NCI-H460 (cell line): ENCODE measurements around the gene XRN1. TPM values are rescaled to one million over a fixed set of nuclear protein-coding genes. Genes with fewer than 3 reads are reported as not detected.
"Not testable (repeated sequence)": the region's sequence is repeated elsewhere in the genome, so short reads cannot be mapped to it uniquely, and the experiment has no call there.

Experiments used
- DNase-seq: peaks from one replicate; pipeline ENCODE4 v3.0.0-alpha.2; 2016; ENCODE audit warnings: low read depth; ENCODE audit errors: extremely low read depth
- total RNA-seq: library from RNA; depleted of rRNA; stranded (reverse); fragments of >200 nt; shearing (Covaris generic); gene quantifications from 2 replicates; pipeline ENCODE4 v1.2.3, GENCODE V29; 2014

XRN1 gene
- total RNA-seq, 1 experiment from 2014 or later = 18.5 TPM

DNA sequence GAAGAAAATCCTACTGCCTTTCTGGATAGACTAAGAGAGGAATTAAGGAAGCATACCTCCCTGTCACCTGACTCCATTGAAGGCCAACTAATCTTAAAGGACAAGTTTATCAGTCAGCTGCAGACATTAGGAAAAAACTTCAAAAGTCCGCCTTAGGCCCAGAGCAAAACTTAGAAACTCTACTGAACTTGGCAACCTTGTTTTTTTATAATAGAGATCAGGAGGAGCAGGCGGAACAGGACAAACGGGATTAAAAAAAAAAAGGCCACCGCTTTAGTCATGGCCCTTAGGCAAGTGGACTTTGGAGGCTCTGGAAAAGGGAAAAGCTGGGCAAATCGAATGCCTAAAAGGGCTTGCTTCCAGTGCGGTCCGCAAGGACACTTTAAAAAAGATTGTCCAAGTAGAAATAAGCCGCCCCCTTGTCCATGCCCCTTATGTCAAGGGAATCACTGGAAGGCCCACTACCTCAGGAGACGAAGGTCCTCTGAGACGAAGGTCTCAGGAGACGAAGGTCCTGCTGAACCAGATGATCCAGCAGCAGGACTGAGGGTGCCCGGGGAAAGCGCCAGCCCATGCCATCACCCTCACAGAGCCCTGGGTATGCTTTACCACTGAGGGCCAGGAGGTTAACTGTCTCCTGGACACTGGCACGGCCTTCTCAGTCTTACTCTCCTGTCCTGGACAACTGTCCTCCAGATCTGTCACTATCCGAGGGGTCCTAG, 8.2 kb downstream of the XRN1 start:
- DNase-seq = not testable (repeated sequence)

DNA sequence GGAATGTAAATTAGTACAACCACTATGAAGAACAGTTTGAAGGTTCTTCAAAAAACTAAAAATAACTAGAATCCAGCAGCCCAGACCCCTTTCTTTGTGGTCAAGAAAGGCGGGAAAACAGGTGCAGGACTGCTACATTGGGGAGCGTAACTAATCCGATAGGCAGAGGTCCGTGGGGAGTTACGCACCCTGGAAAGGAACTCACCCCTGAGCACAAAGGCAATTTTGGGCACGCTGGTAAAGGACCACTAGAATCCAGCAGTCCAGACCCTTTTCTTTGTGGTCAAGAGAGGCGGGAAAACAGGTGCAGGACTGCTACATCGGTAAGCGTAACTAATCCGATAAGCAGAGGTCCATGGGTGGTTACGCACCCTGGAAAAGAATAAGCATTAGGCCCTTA, 9.7 kb downstream of the XRN1 start:
- not testable (repeated sequence) for DNase-seq

DNA sequence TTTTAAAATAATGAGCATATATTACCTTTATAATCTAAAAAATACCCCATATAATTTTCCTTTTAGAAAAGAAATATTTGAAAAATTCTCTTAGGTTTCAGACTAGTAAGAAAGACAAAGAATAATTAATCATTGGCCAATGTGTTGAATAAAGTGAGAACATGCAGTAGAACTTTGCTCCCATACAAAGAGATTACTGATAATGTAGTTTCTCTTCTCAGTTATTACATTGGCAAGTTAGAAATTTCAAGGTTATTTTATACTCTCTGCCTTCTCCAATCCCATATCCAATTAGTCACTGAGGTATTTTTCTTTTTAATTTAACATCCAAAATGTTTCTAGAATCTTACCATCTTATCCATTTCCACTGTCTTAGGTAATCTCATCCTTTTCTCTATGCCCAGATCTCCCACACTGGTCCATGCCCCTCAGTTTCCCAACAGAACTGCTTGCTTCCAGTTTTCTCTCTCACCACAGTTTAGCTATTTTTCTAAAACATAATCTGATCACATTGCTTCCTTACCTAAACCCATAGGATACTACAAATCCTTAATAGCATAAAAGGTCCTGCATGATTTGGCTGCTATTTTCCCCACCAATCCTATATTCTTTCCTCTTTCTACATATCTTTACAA, 10.8 kb downstream of the XRN1 start:
- DNase-seq = no peak

DNA sequence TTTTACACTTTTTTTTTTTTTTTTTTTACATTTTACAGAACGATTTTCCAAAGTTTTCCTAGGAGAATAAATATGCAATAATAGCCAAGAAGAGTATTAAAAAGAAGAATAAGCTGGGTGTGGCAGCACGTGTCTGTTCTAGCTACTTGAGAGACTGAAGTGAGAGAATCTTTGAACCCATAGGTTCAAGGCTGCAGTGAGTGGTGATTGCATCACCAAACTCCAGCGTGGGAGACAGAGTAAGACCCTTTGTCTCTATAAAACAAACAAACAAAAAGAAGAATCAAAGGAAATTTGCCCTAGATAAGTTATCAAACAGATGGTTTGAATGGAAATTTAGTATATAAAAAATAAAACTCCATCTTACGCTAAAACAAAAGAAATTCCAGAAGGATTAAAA, 13.3 kb downstream of the XRN1 start:
- DNase-seq = no peak

DNA sequence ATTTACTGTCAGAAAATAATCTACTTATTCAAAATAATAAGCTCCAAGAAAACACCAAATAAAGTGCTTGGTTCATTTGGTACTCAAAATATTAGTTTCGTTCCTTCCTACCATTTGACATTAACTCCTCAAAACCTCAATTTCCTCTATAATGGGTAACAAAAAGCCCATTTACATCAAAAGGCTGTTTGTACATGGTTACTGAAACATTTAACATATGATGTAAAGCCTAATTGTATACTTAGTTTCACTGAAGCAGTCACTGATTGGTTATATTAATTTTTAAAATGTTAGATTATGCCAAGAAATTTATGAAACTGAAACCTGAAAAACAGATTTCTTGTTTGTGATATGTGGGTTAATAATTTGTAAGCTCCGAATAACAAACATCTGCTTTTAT, 14.7 kb downstream of the XRN1 start:
- no peak for DNase-seq

DNA sequence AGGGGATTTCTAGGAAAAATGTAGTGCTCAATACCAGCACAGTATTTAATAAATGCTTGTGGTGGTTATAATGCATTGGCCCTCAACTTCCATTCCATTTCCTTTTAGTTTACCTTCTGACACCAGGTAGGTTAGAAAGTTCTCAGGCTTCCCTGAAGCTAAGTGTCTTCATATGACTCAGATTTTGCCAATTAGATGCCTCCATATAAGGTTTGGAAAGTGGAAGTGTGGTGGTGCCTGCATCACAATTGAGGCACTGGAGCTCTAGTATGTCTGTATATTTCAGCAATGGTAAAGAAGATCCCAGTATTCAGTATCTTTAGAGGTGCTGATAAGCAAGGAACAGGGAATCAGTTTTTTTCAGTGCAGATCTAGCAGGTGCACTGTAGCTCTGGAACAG, 18.3 kb downstream of the XRN1 start:
- DNase-seq = no peak

DNA sequence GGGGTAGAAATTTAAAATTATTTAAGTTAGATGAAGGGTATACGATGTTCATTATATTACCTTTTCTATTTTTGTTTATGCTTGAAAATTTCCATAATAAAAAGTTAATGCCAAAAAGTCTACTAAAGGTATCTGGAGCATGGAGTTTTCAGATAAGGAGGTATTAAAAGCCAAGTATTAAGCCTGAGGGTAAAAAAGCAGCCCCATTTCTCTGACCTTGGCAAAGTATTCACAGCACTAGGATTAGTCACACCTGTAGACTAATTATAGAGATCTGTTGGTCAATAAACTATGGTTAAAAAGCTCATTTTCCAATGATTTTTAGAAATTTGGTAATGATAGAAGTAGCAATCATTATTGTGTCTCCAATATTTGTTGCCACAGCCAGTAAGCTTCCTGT, 23.1 kb downstream of the XRN1 start:
- no peak for DNase-seq

DNA sequence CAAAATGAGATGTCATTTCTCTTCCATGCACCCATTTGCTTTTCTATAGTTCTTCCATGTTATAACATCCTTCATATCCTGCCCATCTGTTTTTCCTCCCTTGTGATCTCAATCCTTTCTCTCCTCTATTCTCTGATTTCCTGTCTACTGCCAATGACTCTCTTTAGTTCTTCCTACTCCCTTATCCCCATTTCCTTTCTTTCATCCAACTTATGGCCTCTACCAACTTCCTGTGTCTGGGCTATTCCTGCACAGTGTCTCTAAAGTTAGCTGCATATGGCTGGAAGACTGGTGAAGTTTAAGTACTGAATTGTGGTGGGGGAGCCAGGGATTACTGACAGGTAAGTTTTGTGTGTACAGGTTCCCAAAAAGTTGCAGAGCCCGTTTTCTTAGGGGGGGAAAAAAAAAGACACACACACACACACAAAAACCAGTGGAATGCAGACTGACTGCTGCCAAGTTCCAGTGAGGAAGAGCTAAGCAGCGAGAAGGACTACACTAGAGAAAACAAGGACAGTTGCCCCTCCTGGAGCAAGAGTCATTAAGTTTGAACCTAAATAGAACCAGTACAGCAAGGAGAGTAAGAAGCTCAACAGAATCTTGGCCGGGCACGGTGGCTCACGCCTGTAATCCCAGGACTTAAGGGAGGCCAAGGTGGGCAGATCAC, 28.8 kb downstream of the XRN1 start:
- DNase-seq = no peak

DNA sequence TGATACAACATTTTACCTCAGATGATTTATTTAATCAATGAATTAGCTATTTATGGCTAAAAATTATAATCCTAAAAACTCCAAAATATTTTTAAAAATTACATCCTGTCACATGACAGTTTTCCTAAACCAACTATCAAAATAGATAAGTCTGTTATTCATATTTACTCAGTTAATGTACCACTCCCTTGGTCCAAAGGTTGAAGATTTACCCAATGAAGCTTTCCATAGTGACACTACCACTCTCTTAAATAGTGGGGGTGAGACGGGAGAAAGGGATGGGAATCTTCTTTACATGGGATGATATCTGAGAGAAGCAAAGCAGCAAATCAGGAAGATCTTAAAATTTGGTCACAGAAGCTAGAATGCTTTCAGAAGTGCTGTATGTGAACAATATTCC, 30.5 kb downstream of the XRN1 start:
- DNase-seq = no peak

DNA sequence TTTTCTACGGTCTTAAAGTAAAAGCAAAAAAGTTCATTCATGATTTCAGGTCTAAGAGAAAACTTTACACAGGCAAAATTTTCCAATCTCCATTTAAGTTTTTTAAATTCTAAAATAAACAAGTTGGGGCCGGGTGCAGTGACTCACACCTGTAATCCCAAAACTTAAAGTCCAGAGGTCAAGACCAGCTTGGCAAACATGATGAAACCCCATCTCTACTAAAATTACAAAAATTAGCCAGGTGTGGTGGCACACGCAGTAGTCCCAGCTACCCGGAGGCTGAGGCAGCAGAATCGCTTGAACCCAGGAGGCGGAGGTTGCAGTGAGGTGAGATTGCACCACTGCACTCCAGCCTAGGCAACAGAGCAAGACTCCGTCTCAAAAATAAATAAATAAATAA, 47.3 kb downstream of the XRN1 start:
- DNase-seq = not testable (repeated sequence)

DNA sequence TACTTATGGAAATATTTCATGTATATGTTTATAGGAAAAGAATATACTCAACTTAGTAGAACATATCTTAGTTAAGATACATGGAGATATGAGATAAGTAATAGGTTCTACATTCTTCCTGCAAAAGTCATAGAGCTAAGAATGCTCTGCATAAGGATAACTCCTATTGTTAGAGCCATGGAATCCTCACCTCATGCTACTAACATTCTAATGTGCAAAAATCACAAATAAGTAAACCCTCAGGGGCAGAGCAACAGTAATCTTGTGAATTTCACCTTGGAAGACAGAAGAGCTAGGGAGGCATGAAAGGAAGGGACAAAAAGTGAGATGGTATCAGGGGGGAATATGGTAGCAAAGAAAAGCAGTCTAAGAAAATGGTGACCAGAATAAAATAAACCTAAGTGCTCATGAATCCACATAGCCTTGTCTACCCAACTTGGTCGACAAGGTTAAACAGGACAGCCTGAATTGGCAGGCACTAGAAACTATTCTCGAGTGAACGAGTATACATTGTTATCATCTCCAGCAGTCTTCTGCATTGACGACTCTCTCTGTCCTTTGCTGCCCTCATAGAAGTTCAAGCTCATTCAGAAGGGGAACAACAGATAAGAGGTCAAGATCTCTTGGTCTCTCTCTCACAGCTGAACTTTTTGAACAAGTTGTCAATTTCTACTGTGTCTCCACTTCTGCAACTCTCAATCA, 52.8 kb downstream of the XRN1 start:
- DNase-seq = no peak

DNA sequence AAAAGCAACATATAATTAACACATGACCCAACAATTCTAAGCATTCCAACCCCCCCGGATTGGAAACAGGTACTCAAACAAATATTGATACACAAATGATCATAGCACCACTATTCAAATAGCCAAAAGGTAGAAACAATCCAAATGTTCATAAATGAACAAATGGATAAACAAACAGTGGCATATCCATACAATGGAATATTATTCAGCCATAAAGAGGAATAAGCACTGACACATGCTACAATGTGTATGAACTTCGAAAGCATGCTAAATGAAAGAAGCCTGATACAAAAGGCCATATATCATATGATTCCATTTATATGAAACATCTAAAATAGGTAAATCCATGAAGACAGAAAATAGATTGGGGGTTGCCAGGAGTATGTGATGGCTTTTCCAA, 62.8 kb downstream of the XRN1 start:
- DNase-seq = no peak

DNA sequence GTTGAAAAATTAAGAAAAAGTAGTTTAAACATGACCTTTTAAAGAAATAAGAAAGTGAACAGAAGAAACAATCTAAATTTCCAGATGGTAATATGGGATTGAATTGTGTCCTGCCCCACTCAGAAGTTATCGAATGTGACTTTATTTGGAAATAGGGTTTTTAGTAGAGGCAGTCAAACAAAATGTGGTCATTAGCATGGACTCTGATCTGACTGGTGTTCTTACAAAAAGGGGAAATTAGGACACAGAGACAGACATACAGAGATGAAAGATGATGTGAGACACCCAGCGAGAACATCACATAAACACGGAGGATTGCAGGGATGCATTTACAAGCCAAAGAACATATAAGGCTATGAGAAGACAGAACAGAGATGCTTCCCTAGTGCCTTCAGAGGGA, 73.2 kb downstream of the XRN1 start:
- DNase-seq = no peak

DNA sequence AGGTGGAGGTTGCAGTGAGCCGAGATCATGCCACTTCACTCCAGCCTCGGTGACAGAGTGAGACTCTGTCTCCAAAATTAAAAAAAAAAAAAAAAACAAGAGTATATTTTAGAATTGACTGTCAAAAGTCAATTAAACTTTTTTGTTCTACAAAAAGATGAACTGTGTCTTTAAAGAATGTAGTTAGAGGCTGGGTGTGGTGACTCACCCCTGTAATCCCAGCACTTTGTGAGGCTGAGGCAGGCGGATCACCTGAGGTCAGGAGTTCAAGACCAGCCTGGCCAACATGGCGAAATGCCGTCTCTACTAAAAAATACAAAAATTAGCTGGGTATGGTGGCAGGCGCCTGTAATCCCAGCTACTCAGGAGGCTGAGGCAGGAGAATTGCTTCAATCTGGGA, 78.3 kb downstream of the XRN1 start:
- DNase-seq = not testable (repeated sequence)

DNA sequence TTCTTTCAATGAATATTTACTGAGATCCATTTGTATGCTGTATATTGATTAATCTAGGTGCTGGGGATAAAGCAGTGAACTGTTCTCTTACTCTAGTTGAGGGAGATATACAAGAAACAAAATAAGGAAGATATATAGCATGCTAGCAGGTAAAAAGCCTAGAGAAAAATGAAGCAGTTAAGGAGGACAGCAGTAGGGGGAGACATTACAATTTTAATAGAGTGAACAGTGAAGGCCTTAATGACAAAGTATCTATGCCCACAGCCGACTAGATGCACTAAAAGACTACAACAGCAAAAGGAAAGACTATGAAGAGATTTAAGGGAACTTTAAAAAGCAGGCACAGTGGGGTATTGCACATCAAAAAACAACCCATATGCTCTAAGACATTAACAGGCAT, 81.4 kb downstream of the XRN1 start:
- peak; percentile 1 for DNase-seq

DNA sequence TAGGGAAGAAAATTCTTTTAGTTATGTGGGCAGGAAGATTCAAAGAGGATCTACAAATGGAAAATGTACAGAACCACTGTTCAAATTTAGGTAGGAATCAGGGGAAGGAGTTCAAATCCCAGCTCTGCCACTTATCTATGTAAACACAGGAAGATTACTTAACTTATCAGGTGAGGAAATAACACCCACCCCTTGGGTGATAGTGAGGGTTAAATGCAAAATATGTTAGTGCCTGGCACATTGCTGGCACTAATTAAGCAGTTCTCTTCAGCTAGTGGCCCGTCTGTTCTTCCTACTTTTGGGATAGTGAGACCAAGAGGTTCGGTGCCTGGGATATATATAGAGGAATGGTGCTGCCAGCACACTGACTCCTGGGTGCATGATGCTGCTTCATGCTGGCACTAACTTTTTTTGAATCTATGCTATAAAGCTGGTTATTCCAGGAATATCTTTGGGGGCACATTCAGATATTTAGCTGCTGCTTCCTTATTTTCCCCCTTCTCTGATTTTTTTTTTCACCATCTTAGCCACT, 83.8 kb downstream of the XRN1 start:
- DNase-seq = no peak

DNA sequence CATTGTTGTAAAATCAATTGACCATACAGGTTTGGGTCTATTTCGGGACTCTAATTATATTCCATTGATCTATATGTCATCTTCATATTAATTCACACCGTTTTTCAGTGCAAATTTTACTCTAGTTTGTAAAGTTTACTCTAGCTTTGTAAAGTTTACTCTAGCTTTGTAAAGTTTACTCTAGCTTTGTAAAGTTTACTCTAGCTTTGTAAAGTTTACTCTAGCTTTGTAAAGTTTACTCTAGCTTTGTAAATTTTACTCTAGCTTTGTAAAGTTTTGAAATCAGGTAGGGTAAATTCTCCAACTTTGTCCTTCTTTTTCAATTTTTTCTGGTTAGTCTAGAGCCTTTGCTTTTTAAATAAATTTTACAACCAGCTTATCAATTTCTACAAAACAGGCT, 84.4 kb downstream of the XRN1 start:
- not testable (repeated sequence) for DNase-seq

DNA sequence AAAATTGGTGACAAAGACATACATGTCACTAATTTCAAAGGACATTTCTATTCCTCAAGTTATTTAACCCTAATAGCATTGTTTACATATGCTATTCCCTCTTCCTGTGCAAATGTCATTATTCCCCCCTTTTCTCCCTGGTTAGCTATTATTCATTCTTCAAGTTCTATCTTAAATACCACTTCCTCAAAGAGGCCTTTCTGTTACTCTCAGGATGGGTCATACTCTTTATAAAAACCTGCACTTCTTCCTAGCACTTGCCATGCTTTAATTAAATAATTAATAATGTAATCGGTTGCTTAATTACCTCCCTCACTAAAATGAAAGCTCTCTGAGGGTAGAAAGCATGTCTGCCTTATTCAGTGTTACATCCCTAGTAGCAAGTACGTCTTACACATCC, 88.5 kb downstream of the XRN1 start:
- no peak for DNase-seq

DNA sequence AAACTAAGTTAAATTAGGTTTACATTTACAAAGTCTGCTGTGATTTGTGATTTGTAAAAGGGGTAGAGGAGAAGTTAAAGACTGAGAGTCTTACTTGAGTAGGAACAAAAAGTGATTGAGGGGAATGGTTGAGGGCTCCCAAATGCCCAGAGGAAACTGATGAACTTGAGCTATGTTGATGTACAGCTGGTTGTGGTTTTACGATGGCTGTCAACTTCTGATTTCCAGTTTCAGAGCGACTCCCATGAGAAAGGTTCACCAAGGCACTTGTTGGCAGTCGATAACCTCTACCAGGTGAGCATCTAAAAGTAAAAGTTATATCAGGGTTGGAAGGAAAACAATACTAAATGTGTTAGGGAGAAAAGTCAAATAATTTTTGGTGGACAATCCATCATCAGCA, 91.0 kb downstream of the XRN1 start:
- DNase-seq = no peak

DNA sequence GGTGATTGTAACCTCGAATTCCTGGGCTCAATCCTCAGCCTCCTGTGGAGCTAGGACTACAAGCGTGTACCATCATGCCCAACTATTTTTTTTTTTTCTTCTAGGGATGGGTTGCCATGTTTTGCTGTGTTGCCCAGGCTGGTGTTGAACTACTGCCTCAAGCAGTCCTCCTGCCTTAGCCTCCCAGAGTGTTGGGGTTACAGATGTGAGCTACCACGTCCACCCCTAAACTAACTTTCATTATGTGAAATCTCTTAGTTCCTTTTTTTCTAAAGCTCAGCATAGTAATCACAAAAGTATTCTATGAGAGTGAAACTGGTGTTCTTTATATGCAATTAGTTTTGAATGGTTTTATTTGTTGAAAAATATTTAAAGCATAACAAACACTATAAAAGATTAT, 92.1 kb downstream of the XRN1 start:
- DNase-seq = no peak

DNA sequence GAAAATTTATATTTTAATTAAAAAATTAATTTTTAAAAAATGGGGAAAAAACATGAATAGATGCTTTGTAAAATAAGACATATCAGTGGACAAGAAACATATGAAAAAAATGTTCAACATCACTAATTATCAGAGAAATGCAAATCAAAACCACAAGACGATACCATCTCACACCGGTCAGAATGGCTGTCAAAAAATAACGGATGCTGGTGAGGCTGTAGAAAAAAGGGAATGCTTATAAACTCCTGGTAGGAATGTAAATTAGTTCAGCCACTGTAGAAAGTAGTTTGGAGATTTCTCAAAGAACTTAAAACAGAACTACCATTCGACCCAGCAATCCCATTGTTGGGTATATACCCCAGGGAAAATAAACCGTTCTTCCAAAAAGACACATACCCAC, 93.8 kb downstream of the XRN1 start:
- DNase-seq = no peak
